ENCODE data around the gene MYL3.

DNA sequence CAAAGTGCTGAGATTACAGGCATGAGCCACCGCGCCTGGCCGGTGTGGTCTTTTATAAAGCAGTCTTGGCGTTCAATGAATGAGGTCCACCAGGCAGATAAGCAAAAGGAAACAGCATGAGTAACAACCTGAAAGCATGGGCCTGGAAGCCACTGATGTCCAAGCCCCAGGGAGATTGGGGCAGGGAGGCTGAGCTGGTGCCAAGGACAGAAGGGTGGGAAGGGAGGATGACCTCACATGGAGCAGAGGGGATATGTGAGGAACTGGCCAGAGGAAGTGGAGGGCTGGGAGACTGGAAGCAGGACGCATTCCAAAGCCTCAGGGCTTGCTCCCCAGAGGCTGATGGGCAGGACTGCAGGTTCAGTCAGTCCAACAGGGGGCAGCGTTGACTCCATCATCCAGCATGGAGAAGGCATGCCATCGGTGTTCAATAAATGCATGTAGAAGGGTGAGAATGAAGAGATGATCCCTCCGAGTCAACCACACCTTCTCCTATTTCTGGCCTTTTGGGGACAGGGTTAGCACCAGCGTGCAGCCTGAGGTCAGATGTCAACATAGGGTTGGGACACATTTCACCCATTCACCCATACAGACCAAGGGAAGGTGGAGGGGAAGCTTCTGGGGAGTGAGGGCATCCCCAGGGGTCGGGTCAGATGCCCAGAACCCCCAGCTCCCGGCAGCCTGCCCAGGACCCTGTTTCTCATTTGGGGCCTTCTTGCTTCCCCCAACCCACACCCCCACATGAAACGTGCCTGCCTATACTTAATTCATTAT lies 14.8 kb downstream of the MYL3 start:
- no peak for TF ChIP-seq EZH2phosphoT487 (IDR thresholded peaks at IDR 0.05; ENCODE audit: borderline replicate concordance, low read length)
- TF ChIP-seq, protein P1, sequence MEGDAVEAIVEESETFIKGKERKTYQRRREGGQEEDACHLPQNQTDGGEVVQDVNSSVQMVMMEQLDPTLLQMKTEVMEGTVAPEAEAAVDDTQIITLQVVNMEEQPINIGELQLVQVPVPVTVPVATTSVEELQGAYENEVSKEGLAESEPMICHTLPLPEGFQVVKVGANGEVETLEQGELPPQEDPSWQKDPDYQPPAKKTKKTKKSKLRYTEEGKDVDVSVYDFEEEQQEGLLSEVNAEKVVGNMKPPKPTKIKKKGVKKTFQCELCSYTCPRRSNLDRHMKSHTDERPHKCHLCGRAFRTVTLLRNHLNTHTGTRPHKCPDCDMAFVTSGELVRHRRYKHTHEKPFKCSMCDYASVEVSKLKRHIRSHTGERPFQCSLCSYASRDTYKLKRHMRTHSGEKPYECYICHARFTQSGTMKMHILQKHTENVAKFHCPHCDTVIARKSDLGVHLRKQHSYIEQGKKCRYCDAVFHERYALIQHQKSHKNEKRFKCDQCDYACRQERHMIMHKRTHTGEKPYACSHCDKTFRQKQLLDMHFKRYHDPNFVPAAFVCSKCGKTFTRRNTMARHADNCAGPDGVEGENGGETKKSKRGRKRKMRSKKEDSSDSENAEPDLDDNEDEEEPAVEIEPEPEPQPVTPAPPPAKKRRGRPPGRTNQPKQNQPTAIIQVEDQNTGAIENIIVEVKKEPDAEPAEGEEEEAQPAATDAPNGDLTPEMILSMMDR (IDR thresholded peaks at IDR 0.05; ENCODE audit: low read depth, low read length, poor library complexity, severe bottlenecking), result peak; percentile 69

All from DOHH2 (cell line).